OCI-LY1 (cell line): ENCODE measurements around the gene ENDOD1.

ENCODE experiments used
- H2AFZ ChIP-seq: fragments of 200-600 bp; sonication (generic), shearing (Covaris generic); 2 replicates; pipeline ENCODE4 v1.6.0; 2014; ENCODE audit warnings: antibody characterized with exemption, mild to moderate bottlenecking, low read length
- H3F3A ChIP-seq: fragments of 200-600 bp; sonication (generic), shearing (Covaris generic); 2 replicates; pipeline ENCODE4 v1.6.0; 2014; ENCODE audit warnings: mild to moderate bottlenecking, antibody characterized with exemption, low read length, moderate library complexity; ENCODE audit not compliant: insufficient read depth
- H3K27ac ChIP-seq: fragments of 200-600 bp; sonication (generic); 2 replicates; pipeline ENCODE4 v1.5.1; 2014; ENCODE audit warnings: low read length, mixed run types, mild to moderate bottlenecking, low read depth; ENCODE audit not compliant: poor library complexity, severe bottlenecking
- H3K27me3 ChIP-seq: fragments of 200-600 bp; sonication (generic); 2 replicates; pipeline ENCODE4 v1.6.0; 2014; ENCODE audit warnings: antibody characterized with exemption, mild to moderate bottlenecking, low read length, moderate library complexity; ENCODE audit not compliant: insufficient read depth
- H3K36me3 ChIP-seq: fragments of 200-600 bp; sonication (generic); 2 replicates; pipeline ENCODE4 v1.6.1; 2014; ENCODE audit warnings: mild to moderate bottlenecking, antibody characterized with exemption, low read length, moderate library complexity, mixed read lengths; ENCODE audit not compliant: insufficient read depth
- H3K4me1 ChIP-seq: fragments of 200-600 bp; sonication (generic); 2 replicates; pipeline ENCODE4 v1.5.1; 2014; ENCODE audit warnings: mild to moderate bottlenecking, low read length, moderate library complexity; ENCODE audit not compliant: insufficient read depth, severe bottlenecking
- H3K4me2 ChIP-seq: fragments of 200-600 bp; sonication (generic), shearing (Covaris generic); 2 replicates; pipeline ENCODE4 v1.6.1; 2014; ENCODE audit warnings: low read length
- H3K4me3 ChIP-seq: fragments of 200-600 bp; sonication (generic); 2 replicates; pipeline ENCODE4 v1.5.1; 2014; ENCODE audit warnings: low read length, low read depth, mild to moderate bottlenecking, mixed read lengths; ENCODE audit not compliant: poor library complexity, severe bottlenecking
- H3K79me2 ChIP-seq: fragments of 200-600 bp; shearing (Covaris generic); 2 replicates; pipeline ENCODE4 v1.6.1; 2016; ENCODE audit warnings: mixed run types, low read length, mixed read lengths; ENCODE audit not compliant: insufficient read depth
- H3K9ac ChIP-seq: fragments of 200-600 bp; sonication (generic), shearing (Covaris generic); 2 replicates; pipeline ENCODE4 v1.6.1; 2014; ENCODE audit warnings: mild to moderate bottlenecking, low read length, mixed read lengths
- H3K9me2 ChIP-seq: fragments of 200-600 bp; sonication (generic), shearing (Covaris generic); 2 replicates; pipeline ENCODE4 v1.6.1; 2014; ENCODE audit warnings: low read depth, mild to moderate bottlenecking, low read length, mixed read lengths
- H3K9me3 ChIP-seq: fragments of 200-600 bp; shearing (Covaris generic); 2 replicates; pipeline ENCODE4 v1.6.1; 2014; ENCODE audit warnings: low read length, mixed read lengths
- H4K20me1 ChIP-seq: fragments of 200-600 bp; sonication (generic), shearing (Covaris generic); 2 replicates; pipeline ENCODE4 v1.6.0; 2016; ENCODE audit warnings: mild to moderate bottlenecking, low read length; ENCODE audit not compliant: insufficient read depth
- CTCF ChIP-seq: fragments of 200-600 bp; sonication (generic), shearing (Covaris generic); IDR thresholded peaks from 2 replicates; pipeline ENCODE4 v1.5.1; 2017; ENCODE audit warnings: mild to moderate bottlenecking, antibody characterized with exemption, low read length, moderate library complexity, mixed read lengths
- EZH2 ChIP-seq: fragments of 200-600 bp; sonication (generic), shearing (Covaris generic); IDR thresholded peaks from 2 replicates; pipeline ENCODE4 v1.8.0; 2017; ENCODE audit warnings: borderline replicate concordance, mixed run types, mild to moderate bottlenecking, antibody characterized with exemption, low read length, moderate library complexity, mixed read lengths

Gene ENDOD1

DNA sequence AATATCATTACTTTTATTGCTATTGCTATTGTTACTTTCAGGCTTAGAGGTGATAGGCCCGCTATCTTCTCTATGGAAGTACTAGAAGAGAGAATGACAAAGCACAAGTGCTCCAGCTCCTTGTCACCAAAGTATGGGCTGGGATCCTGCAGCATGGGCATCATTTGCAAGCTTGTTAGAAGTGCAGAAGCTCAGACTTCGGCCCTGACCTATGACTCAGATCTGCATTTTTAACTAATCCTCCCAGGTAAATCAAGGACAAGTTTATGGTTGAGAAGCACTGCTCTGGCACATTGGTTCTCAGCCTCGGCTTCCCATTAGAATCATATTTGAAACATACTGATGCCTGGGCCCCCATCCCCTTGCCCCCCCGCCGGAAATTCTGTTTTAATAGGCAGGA is 8.6 kb upstream of the ENDOD1 start:
- Histone ChIP-seq H3K4me1 (no peaks in the 10 kb centered on the region), H3K9me3 (no peaks in the 10 kb centered on the region), H4K20me1 (no peaks in the 10 kb centered on the region), H3K27me3 (no peaks in the 10 kb centered on the region), H3K79me2 (no peaks in the 10 kb centered on the region), H3K9me2 (no peaks in the 10 kb centered on the region), H3F3A (no peaks in the 10 kb centered on the region), H2AFZ (no peak overlapping the region), H3K9ac (no peak overlapping the region), H3K4me2 (no peak overlapping the region), H3K4me3 (no peak overlapping the region), H3K27ac (no peak overlapping the region), H3K36me3 (no peaks in the 10 kb centered on the region)
- no peak for TF ChIP-seq CTCF
- no peak for TF ChIP-seq EZH2

DNA sequence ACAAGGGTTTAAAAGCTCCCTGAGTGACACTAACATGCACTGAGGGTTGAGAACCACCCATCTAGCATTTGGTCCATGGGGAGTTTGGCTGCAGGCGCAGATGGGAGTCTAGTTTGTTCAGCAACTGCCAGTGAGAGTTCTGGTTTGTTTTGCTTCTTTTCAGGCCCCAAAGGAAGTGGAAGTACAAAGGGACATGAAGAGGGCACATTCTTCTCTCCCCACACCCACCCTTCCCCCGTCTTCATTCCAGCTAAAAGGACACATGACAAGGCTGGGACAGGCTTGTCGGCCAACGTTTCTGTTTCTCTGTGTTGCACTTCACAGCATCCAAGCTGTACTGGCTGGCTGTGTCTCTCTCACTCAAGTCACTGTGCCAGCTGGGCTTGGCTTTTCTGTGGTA is 8.2 kb upstream of the ENDOD1 start:
- no peaks in the 10 kb centered on the region for H3K9me2 ChIP-seq
- no peaks in the 10 kb centered on the region for H4K20me1 ChIP-seq
- H3K79me2 ChIP-seq, result no peaks in the 10 kb centered on the region
- no peak overlapping the region for H3K4me2 ChIP-seq
- no peaks in the 10 kb centered on the region for H3F3A ChIP-seq
- TF ChIP-seq CTCF (no peak), EZH2 (no peak)
- no peak overlapping the region for H3K4me3 ChIP-seq
- H3K27me3 ChIP-seq, result no peaks in the 10 kb centered on the region
- no peaks in the 10 kb centered on the region for H3K36me3 ChIP-seq
- H3K9me3 ChIP-seq, result no peaks in the 10 kb centered on the region
- H3K27ac ChIP-seq, result no peak overlapping the region
- no peak overlapping the region for H3K9ac ChIP-seq
- H2AFZ ChIP-seq, result no peak overlapping the region
- H3K4me1 ChIP-seq, result no peaks in the 10 kb centered on the region

- no peak for TF ChIP-seq CTCF
- no peak for TF ChIP-seq EZH2
- Histone ChIP-seq H3K9ac (no peak overlapping the region), H4K20me1 (no peaks in the 10 kb centered on the region), H3K9me3 (no peaks in the 10 kb centered on the region), H3K36me3 (no peaks in the 10 kb centered on the region), H3K4me3 (no peak overlapping the region), H3K4me2 (no peak overlapping the region), H3K79me2 (no peaks in the 10 kb centered on the region), H3K27ac (no peak overlapping the region), H3F3A (no peaks in the 10 kb centered on the region), H2AFZ (no peak overlapping the region), H3K9me2 (no peaks in the 10 kb centered on the region), H3K27me3 (no peaks in the 10 kb centered on the region), H3K4me1 (no peaks in the 10 kb centered on the region)
These were observed 7.1 kb upstream of the ENDOD1 start for GRCh38 chr11:95082576-95083001.
